Left ventricle myocardium inferior (tissue), 1 donor: ENCODE measurements around the gene SLC40A1. TPM values are rescaled to one million over a fixed set of nuclear protein-coding genes. Genes with fewer than 3 reads are reported as not detected.

Experiments
- DNase-seq: peaks from one replicate; pipeline ENCODE4 v3.0.0-alpha.2; 2020
- H3K27ac ChIP-seq: fragments of 200-600 bp; replicated peaks from 2 replicates; pipeline ENCODE4 v1.8.0; 2021
- H3K27me3 ChIP-seq: fragments of 200-600 bp; 2 replicates; pipeline ENCODE4 v1.8.0; 2021; ENCODE audit warnings: low read depth
- H3K36me3 ChIP-seq: fragments of 200-600 bp; 2 replicates; pipeline ENCODE4 v1.8.0; 2021
- H3K4me1 ChIP-seq: fragments of 200-600 bp; 2 replicates; pipeline ENCODE4 v1.8.0; 2021
- H3K4me3 ChIP-seq: fragments of 200-600 bp; 2 replicates; pipeline ENCODE4 v1.8.0; 2021; ENCODE audit warnings: mild to moderate bottlenecking, moderate library complexity
- H3K9me3 ChIP-seq: fragments of 200-600 bp; replicated peaks from 2 replicates; pipeline ENCODE4 v1.8.0; 2021
- intact Hi-C: fragments of 100-400 bp; cut with micrococcal nuclease; formaldehyde crosslinking; loops from one replicate; pipeline ENCODE4 v1.11.0; 2022
- total RNA-seq: library from RNA; stranded (reverse); fragmentation: NEBNext Ultra II Directional; extraction: Animal tissue kit (Norgen Biotek cat#: 25700); gene quantifications from one replicate; pipeline ENCODE4 v1.2.1, GENCODE V29; 2021
- TF ChIP-seq, protein P1 (sequence below): fragments of 200-600 bp; IDR thresholded peaks from 2 replicates; pipeline ENCODE4 v1.8.0; 2021; ENCODE audit warnings: antibody characterized with exemption, mild to moderate bottlenecking, borderline replicate concordance
- donor health status: DM: no; HTN: yes; CAD: no; lungs with severe emphysema.

Gene SLC40A1
- total RNA-seq, 1 donor from 2014 or later: 44.0 TPM

DNA sequence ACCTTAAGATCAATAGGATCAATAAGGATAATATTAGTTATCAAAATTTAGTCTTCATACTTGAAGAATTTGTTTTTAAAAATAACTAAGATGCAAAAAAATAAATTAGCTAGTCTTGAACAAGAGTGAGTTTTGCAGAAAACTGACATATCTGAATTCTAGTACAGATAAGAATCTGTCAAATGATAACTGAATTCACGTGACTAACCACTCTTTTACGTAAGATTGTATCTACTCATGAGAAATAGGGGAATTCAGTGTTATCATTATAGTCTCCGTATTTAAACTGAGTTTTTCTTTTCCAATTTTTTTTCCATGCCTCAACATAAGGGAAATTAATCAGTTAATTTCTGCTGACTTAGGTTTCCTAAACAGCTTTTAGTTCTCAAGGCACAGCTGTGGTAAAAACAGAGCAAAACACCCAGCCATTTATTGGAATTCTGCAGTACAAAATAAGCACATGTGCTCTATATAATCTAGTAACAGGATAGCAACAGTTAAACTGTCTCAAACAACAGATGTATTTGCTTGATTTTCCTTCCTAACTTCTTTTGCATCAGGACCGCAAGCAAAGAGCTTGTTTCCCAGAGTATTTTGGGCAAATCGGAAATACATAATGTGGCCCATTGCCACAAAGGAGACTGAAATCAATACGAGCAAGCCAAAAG, 19.1 kb downstream of the SLC40A1 start:
- TF ChIP-seq, protein P1, sequence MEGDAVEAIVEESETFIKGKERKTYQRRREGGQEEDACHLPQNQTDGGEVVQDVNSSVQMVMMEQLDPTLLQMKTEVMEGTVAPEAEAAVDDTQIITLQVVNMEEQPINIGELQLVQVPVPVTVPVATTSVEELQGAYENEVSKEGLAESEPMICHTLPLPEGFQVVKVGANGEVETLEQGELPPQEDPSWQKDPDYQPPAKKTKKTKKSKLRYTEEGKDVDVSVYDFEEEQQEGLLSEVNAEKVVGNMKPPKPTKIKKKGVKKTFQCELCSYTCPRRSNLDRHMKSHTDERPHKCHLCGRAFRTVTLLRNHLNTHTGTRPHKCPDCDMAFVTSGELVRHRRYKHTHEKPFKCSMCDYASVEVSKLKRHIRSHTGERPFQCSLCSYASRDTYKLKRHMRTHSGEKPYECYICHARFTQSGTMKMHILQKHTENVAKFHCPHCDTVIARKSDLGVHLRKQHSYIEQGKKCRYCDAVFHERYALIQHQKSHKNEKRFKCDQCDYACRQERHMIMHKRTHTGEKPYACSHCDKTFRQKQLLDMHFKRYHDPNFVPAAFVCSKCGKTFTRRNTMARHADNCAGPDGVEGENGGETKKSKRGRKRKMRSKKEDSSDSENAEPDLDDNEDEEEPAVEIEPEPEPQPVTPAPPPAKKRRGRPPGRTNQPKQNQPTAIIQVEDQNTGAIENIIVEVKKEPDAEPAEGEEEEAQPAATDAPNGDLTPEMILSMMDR: no peak
- peak overlapping the region; percentile 26 for H3K4me3 ChIP-seq
- peaks cover 53% of the 10 kb centered on the region for H3K36me3 ChIP-seq
- H3K27me3 ChIP-seq: no peaks in the 10 kb centered on the region
- H3K9me3 ChIP-seq: no peaks in the 10 kb centered on the region
- H3K4me1 ChIP-seq: peaks cover 74% of the 10 kb centered on the region
- no peak for DNase-seq
- H3K27ac ChIP-seq: peak overlapping the region; percentile 66
- intact Hi-C loops: no loop called here

- TF ChIP-seq, protein P1: no peak
- H3K4me3 ChIP-seq: no peak overlapping the region
- no peaks in the 10 kb centered on the region for H3K9me3 ChIP-seq
- DNase-seq: no peak
- no peaks in the 10 kb centered on the region for H3K27me3 ChIP-seq
- peaks cover 62% of the 10 kb centered on the region for H3K4me1 ChIP-seq
- intact Hi-C loops: no loop called here
- H3K36me3 ChIP-seq: peaks cover 40% of the 10 kb centered on the region
- H3K27ac ChIP-seq: peak overlapping the region; percentile 66
Measured at GRCh38 chr2:189560273-189560586, 20.4 kb downstream of the SLC40A1 start.

GRCh38 chr2:189559579-189560272, 20.9 kb downstream of the SLC40A1 start:
- TF ChIP-seq, protein P1: no peak
- peak overlapping the region; percentile 66 for H3K27ac ChIP-seq
- H3K4me3 ChIP-seq: no peak overlapping the region
- DNase-seq: peak; percentile 42
- H3K4me1 ChIP-seq: peaks cover 62% of the 10 kb centered on the region
- intact Hi-C loops: no loop called here
- H3K27me3 ChIP-seq: no peaks in the 10 kb centered on the region
- peaks cover 35% of the 10 kb centered on the region for H3K36me3 ChIP-seq
- H3K9me3 ChIP-seq: no peaks in the 10 kb centered on the region

DNA sequence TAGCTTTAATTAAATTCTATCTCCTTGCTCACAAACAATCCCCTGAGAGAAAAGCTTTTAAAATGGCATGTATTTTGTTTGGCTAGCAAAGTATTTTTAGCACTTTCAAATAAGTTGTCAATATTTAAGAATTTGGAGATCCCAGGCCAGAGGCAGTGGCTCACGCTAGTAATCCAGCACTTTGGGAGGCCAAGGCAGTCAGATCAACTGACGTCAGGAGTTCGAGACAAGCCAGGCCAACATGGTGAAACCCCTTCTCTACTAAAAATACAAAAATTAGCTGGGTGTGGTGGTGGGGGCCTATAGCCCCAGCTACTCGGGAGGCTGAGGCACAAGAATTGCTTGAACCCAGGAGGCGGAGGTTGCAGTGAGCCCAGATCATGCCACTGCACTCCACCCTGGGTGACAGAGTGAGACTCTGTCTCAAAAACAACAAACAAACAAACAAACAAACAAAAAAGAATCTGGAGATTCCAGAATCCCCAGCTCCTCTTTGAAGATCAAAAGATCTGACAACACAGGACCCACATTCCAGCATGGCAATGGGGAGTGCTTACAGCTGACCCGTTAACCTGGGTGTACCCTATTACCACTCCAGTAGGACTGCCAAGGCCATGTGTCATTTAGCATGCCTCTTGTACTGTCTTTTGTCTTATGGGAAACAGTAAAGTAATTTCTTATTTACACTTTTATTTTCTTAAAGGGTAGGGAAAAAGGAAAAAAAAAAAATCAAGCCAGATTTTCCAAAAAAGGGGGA, 21.9 kb downstream of the SLC40A1 start:
- H3K36me3 ChIP-seq: peaks cover 24% of the 10 kb centered on the region
- TF ChIP-seq, protein P1: no peak
- peaks cover 60% of the 10 kb centered on the region for H3K4me1 ChIP-seq
- DNase-seq: no peak
- peak overlapping the region; percentile 66 for H3K27ac ChIP-seq
- no peaks in the 10 kb centered on the region for H3K9me3 ChIP-seq
- intact Hi-C loops: no loop called here
- H3K4me3 ChIP-seq: no peak overlapping the region
- H3K27me3 ChIP-seq: no peaks in the 10 kb centered on the region

DNA sequence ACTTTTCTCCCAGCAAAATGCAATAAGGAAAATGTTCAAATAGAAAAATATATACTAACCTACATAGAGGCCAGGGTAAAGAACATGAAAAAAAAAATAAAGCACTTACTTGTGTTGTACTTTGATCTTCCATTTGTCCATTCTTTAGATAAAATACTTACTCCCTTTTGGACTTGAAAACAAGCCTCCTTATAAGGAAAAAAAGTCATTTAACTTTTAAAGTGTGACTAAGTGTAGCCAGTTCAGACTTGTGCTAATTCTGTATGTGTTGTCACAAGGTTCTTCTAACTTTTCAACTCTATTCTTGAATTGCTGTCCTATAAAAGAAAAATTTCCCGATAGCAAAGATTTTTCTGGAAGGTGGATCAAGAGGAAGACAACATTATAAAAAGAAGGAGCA, 23.2 kb downstream of the SLC40A1 start:
- intact Hi-C loops: no loop called here
- peak overlapping the region; percentile 2 for H3K27ac ChIP-seq
- peaks cover 60% of the 10 kb centered on the region for H3K4me1 ChIP-seq

More for the DNA sequence above, 23.2 kb downstream of the SLC40A1 start:
- H3K4me3 ChIP-seq: no peak overlapping the region
- H3K36me3 ChIP-seq: peaks cover 17% of the 10 kb centered on the region
- no peak for DNase-seq
- H3K27me3 ChIP-seq: no peaks in the 10 kb centered on the region
- TF ChIP-seq, protein P1: no peak
- H3K9me3 ChIP-seq: no peaks in the 10 kb centered on the region
